H1 (cell line): ENCODE measurements around the gene CADM2. TPM values are rescaled to one million over a fixed set of nuclear protein-coding genes. Genes with fewer than 3 reads are reported as not detected.

Source experiments
- KDM1A ChIP-seq: fragments of 200-600, 300-600 bp; sonication (generic); IDR thresholded peaks from 2 replicates; pipeline ENCODE4 v1.7.1; 2016; ENCODE audit warnings: mild to moderate bottlenecking, low read length, borderline replicate concordance
- polyA plus RNA-seq, 7 experiments: library from polyadenylated mRNA; depleted of rRNA in 3 of 7; stranded (reverse) in 5 of 7; unstranded in 2 of 7; fragments of >200 nt in 5 of 7; fragments of 200-250 nt in 2 of 7; gene quantifications; 1 replicate in 5 of 7; 2 replicates in 1 of 7; 4 replicates in 1 of 7; pipeline versions ENCODE4 v1.2.1 to v1.2.3, GENCODE V29; 2011 to 2013; ENCODE audit warnings: missing spikeins in 2 of 7, mixed read lengths in 2 of 7
- total RNA-seq: library from RNA; stranded (reverse); fragmentation: NEBNext Ultra II Directional; extraction: Animal tissue kit (Norgen Biotek cat#: 25700); gene quantifications from 2 replicates; pipeline ENCODE4 v1.2.1, GENCODE V29; 2021

The CADM2 gene
- total and polyA plus RNA-seq, 2 of the 8 experiments (the other 6 are each of a cell fraction or from before 2014, with no cell fraction given): 14.9 to 20.9 TPM

- no peak for TF ChIP-seq KDM1A
Observed at GRCh38 chr3:86073799-86074198, 1115.0 kb downstream of the CADM2 start (continued).
